MCF 10A (cell line): Measurements from ENCODE around the gene SMARCD1. TPM values are rescaled to one million over a fixed set of nuclear protein-coding genes. Genes with fewer than 3 reads are reported as not detected.

Source experiments
- BruUV-seq: library from RNA; stranded (reverse); fragments of 400-500 nt; replicated peaks from 2 replicates; lab custom pipeline; 2021; lab: Mats Ljungman, UMichigan
- CTCF ChIA-PET: fragments of 300-600 bp; sonication (Branson Sonifier 250); formaldehyde crosslinking; extraction: SDS; loops from one replicate; lab custom pipeline; 2021; ENCODE audit warnings: antibody characterized with exemption, inconsistent platforms; lab: Yijun Ruan, JAX
- POLR2A ChIA-PET: fragments of 300-600, 350-650 bp; sonication (Branson Sonifier 250); formaldehyde crosslinking; extraction: SDS; loops from one replicate; lab custom pipeline; 2020; ENCODE audit warnings: antibody characterized with exemption, inconsistent platforms; lab: Yijun Ruan, JAX
- DNase-seq: peaks from one replicate; pipeline ENCODE4 v3.0.0-alpha.2; 2018; ENCODE audit not compliant: unreplicated experiment
- H3K27ac Mint-ChIP-seq: one replicate; pipeline ENCODE4 v1.8.0; 2022; ENCODE audit warnings: mild to moderate bottlenecking, low read depth, mixed read lengths; ENCODE audit not compliant: unreplicated experiment
- H3K27me3 Mint-ChIP-seq: one replicate; pipeline ENCODE4 v1.8.0; 2022; ENCODE audit warnings: mixed read lengths; ENCODE audit not compliant: insufficient read depth, unreplicated experiment
- H3K36me3 Mint-ChIP-seq: one replicate; pipeline ENCODE4 v1.8.0; 2022; ENCODE audit warnings: mild to moderate bottlenecking, moderate library complexity, mixed read lengths; ENCODE audit not compliant: insufficient read depth, unreplicated experiment
- H3K4me1 Mint-ChIP-seq: one replicate; pipeline ENCODE4 v1.8.0; 2022; ENCODE audit warnings: mixed read lengths; ENCODE audit not compliant: insufficient read depth, unreplicated experiment
- H3K4me3 Mint-ChIP-seq: one replicate; pipeline ENCODE4 v1.8.0; 2022; ENCODE audit warnings: mild to moderate bottlenecking, moderate library complexity, mixed read lengths; ENCODE audit not compliant: unreplicated experiment
- H3K9me3 Mint-ChIP-seq: one replicate; pipeline ENCODE4 v1.8.0; 2022; ENCODE audit warnings: mixed read lengths; ENCODE audit not compliant: unreplicated experiment
- intact Hi-C: fragments of 100-400 bp; cut with micrococcal nuclease; formaldehyde crosslinking; loops from 2 replicates; pipeline ENCODE4 v1.14.1; 2022
- total RNA-seq: library from RNA; stranded (reverse); gene quantifications from 2 replicates; pipeline ENCODE4 v1.2.3, GENCODE V29; 2022
- TF ChIP-seq, protein P1 (sequence below): fragments of 200-600 bp; IDR thresholded peaks from one replicate; pipeline ENCODE4 v1.8.0; 2022; ENCODE audit warnings: antibody characterized with exemption, mild to moderate bottlenecking; ENCODE audit not compliant: unreplicated experiment

Gene SMARCD1
- total RNA-seq, 1 experiment from 2014 or later: 58.7 TPM

DNA sequence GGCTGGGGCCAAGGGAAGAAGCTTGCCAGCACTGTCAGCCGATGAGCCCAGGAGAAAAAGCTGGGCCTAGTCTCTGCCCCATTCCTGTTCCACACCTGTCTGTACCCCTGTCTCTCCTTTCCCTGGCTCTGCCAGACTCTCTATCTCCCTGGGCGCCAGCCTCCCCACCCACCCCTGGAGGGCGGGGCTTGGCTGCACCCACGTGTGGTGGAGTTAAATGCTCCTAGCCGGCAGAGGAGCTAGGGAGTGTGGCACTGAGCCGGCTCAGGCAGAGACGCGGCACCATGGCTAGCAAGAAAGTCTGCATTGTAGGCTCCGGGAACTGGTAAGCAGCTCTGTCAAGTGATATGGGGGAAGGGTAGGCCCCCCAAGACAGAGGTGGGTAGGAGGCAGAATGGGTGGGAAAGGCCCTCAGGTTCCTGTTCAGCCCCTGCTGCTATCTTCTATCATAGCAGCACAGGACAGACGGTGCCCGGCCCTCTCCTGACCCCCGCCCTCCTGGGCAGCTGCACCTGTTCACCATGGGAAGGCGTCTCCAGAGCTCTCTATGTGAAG, 18.7 kb downstream of the SMARCD1 start, which contains the start of gene GPD1:
Gene GPD1, plus strand, starts transcription at position 242 of the 555 bp plus-strand sequence. Its CDS starts 43 bp downstream, at position 285.
- no peak within 1 kb of the TSS for H3K4me3 Mint-ChIP-seq
- POLR2A ChIA-PET: interaction anchor here (0.6 to 5.8 kb wide), 5 partner anchors 7 to 924 kb away, joined by 3 to 44 read pairs (median 3); partner anchors contain the start of genes COX14 and SMARCD1
- CTCF ChIA-PET: interaction anchor here (1.1 to 15.2 kb wide), 4 partner anchors 8 to 132 kb away, joined by 3 to 232 read pairs (median 51); partner anchors contain the start of genes COX14 and SMARCD1
- H3K36me3 Mint-ChIP-seq: peaks cover 28% of the 10 kb centered on the region
- DNase-seq: peak; percentile 67
- no peaks in the 10 kb centered on the region for H3K27me3 Mint-ChIP-seq
- H3K4me1 Mint-ChIP-seq: peaks cover 17% of the 10 kb centered on the region
- H3K9me3 Mint-ChIP-seq: no peaks in the 10 kb centered on the region
- no TSS peak for BruUV-seq
- TF ChIP-seq, protein P1, sequence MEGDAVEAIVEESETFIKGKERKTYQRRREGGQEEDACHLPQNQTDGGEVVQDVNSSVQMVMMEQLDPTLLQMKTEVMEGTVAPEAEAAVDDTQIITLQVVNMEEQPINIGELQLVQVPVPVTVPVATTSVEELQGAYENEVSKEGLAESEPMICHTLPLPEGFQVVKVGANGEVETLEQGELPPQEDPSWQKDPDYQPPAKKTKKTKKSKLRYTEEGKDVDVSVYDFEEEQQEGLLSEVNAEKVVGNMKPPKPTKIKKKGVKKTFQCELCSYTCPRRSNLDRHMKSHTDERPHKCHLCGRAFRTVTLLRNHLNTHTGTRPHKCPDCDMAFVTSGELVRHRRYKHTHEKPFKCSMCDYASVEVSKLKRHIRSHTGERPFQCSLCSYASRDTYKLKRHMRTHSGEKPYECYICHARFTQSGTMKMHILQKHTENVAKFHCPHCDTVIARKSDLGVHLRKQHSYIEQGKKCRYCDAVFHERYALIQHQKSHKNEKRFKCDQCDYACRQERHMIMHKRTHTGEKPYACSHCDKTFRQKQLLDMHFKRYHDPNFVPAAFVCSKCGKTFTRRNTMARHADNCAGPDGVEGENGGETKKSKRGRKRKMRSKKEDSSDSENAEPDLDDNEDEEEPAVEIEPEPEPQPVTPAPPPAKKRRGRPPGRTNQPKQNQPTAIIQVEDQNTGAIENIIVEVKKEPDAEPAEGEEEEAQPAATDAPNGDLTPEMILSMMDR: no peak
- no peak within 1 kb of the TSS for H3K27ac Mint-ChIP-seq
- intact Hi-C loops: no loop called here

DNA sequence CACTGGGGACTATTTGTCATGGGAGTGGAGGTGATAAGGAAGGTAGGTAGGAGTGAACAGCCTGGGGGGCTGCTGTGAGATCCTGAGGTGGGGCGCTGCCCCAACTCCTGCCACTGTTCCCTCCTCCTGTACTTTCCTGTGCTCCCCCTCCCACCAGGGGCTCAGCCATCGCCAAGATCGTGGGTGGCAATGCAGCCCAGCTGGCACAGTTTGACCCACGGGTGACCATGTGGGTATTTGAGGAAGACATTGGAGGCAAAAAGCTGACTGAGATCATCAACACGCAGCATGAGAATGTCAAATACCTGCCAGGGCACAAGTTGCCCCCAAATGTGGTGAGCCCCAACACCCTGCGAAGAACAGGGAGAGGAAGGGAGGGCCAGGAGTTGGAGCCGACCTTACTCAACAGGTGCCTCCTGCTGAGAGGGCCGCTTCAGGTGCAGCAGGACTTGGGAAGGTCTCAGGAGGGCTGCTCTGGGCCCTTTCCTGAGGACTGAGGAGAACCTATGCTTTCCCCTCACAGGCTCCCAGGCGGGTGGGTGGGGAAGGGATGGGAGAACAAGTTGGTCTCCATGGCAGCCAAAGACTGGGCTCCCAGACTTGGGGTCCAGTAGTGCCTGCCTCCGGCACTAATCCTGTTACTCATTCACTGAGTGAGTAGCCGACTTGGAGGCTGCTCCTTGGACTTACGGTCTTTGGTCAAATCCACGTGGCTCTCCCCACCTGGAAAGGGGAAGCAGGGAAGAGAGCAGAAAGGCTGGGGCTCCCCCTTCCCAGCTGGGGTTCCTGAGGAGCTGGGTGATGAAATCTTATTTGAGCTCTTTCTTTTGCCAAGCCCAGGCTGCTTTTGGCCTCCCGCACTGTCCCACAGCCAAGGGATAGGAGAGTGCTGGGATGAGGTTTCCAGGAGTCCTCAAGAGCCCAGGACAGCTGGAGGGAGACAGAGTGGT, 19.6 kb downstream of the SMARCD1 start:
- TF ChIP-seq, protein P1: no peak
- Mint-ChIP-seq H3K27ac (no peak overlapping the region), H3K27me3 (no peaks in the 10 kb centered on the region), H3K36me3 (peaks cover 23% of the 10 kb centered on the region), H3K4me1 (peaks cover 8% of the 10 kb centered on the region), H3K9me3 (no peaks in the 10 kb centered on the region), H3K4me3 (no peak overlapping the region)
- ChIA-PET POLR2A (interaction anchor here (0.6 to 5.8 kb wide), 4 partner anchors 6 to 923 kb away, joined by 3 to 44 read pairs (median 5); partner anchors contain the start of genes COX14 and SMARCD1), CTCF (interaction anchor here (0.6 to 15.2 kb wide), 6 partner anchors 7 to 131 kb away, joined by 3 to 232 read pairs (median 5); partner anchors contain the start of genes COX14 and SMARCD1)
- DNase-seq: no peak
- intact Hi-C loops: no loop called here
- BruUV-seq: no TSS peak

DNA sequence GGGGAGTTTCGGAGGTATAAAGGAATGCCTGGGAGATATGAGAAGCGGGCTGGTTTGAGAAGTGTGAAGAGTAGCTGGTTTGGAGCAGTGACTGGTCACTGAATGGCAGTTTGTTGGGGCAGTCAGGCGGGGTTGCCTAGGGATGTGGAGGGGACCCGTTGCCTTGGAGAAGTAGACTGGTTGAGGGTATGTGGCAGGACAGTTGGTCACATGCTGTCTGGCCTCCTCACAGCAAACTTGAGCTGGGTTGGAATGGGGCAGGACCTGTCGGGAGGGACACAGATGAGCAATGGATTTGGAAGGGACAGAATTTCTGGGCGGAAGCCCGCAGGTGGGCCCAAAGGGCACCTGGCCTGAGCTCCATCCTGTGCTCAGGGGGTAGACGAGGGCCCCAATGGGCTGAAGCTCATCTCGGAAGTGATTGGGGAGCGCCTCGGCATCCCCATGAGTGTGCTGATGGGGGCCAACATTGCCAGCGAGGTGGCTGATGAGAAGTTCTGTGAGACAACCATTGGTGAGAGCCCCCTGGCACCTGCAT, 20.8 kb downstream of the SMARCD1 start:
- Mint-ChIP-seq H3K27me3 (no peaks in the 10 kb centered on the region), H3K27ac (no peak overlapping the region), H3K4me1 (peaks cover 13% of the 10 kb centered on the region), H3K9me3 (no peaks in the 10 kb centered on the region), H3K36me3 (peaks cover 10% of the 10 kb centered on the region), H3K4me3 (no peak overlapping the region)
- CTCF ChIA-PET: interaction anchor here (0.6 to 15.2 kb wide), 5 partner anchors 9 to 291 kb away, joined by 3 to 232 read pairs (median 3); partner anchors contain the start of genes FAM186A and SMARCD1
- POLR2A ChIA-PET: no interaction called here
- intact Hi-C loops: no loop called here
- no peak for DNase-seq
- TF ChIP-seq, protein P1: no peak
- no TSS peak for BruUV-seq
